UCSD-AML1 (cell line): ENCODE data around the gene C2.
"Not testable (repeated sequence)": the region's sequence is repeated elsewhere in the genome, so short reads cannot be mapped to it uniquely, and the experiment has no call there.

Experiments
- DNase-seq: peaks from one replicate; lab custom pipeline; 2025; ENCODE audit not compliant: unreplicated experiment; lab: John Stamatoyannopoulos, UW

C2 gene

DNA sequence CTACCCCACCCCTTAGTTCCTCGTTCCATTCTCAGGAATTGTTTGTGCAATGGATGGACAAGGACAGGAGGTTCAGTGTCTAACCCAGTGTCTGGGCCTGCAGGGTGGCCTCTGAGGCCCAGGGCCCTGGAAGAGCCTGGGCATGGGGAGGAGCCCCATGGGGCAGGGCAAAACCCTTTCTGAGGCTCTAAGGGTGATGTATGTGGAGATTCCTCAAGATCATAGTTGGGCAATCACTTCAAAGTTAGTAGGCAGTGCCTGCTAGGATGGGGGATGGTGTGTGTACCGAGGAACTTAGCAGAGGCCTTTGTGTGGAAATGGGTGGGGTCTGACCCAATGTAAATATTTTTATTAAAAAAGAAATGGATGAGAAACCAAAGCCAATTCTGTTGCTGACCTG, 6.7 kb upstream of the C2 start:
- no peak for DNase-seq

DNA sequence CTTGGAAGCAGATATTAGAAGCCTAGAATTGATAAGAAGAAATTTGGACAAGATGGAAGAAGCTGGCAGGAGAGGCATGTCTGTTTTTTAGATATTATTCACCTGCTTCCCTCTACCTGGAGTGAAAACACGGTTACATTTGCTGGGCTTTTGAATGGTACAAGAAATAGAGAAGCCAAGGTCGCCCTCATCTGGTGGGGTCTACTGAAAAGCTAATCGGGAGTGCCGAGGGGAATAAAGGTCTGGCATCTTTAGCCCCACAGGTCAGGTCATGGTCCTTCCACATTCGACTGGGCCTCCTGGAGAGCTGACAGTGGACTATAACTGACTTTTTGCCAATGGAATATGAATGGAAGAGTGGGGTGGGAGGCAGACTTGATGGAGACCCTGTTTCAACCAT, 4.6 kb upstream of the C2 start:
- no peak for DNase-seq

DNA sequence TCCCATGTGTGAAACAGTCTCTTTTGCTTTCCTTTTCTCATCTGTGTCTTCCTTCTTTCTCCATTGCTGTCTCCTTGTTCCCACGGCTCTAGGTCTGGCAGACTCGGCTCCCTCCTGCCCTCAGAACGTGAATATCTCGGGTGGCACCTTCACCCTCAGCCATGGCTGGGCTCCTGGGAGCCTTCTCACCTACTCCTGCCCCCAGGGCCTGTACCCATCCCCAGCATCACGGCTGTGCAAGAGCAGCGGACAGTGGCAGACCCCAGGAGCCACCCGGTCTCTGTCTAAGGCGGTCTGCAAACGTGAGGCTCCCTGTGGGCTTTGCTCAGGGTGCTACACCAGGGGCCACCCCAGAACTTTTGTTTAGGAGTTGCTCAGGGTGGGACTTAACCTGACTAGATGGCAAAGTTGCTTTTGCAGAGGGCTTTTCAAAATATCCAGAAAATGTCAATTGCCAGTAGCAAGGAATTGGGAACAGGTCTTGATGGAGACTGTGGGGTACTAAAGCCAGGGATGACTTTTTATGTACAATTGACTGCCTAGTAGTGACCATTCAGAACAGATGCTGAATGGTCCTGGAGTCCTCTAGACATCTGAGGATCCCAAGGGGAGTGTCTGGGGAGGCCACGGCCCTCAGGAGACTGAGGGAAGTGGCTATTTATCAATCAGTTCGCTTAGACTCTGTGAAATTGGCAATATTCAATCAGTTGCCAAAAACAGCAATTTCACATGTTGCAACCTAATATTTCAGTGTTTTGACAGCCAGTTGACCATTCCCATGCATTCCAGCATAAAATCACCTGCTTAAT, 550 bp downstream of the C2 start:
- no peak for DNase-seq

DNA sequence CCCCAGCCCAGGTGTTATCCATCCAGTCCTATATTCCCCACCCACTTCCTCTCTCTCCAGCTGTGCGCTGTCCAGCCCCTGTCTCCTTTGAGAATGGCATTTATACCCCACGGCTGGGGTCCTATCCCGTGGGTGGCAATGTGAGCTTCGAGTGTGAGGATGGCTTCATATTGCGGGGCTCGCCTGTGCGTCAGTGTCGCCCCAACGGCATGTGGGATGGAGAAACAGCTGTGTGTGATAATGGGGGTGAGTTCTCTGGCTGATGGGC, 1.1 kb downstream of the C2 start:
- DNase-seq, result no peak

DNA sequence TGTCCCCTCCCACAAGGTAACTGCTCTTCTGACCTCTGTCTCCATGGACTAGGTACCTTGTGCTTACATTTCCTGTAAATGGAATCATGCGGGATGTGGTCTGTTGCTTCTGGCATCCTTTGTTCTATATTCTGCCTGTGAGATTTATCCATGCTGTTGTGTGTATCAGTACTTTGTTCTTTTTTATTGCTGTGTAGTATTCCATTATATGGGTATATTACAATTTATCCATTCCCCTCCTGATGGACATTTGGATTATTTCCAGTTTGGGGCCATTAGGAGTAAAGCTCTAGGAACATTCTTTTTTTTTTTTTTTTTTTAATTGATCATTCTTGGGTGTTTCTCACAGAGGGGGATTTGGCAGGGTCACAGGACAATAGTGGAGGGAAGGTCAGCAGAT, 3.4 kb downstream of the C2 start:
- no peak for DNase-seq

DNA sequence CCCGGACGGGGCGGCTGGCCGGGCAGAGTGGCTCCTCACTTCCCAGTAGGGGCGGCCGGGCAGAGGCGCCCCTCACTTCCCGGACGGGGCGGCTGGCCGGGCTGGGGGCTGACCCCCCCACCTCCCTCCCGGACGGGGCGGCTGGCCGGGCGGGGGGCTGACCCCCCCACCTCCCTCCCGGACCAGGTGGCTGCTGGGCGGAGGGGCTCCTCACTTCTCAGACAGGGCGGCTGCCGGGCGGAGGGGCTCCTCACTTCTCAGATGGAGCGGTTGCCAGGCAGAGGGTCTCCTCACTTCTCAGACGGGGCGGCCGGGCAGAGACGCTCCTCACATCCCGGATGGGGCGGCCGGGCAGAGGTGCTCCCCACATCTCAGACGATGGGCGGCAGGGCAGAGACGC, 4.6 kb downstream of the C2 start:
- DNase-seq, result not testable (repeated sequence)

DNA sequence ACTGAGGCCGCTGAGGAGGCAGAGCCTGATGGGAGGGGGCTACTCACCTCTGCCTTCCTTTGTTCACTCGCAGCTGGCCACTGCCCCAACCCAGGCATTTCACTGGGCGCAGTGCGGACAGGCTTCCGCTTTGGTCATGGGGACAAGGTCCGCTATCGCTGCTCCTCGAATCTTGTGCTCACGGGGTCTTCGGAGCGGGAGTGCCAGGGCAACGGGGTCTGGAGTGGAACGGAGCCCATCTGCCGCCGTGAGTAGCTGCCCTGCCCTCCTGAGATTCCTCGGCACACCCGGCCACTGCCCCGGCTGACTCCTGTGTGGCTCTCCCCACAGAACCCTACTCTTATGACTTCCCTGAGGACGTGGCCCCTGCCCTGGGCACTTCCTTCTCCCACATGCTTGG, 6.0 kb downstream of the C2 start:
- DNase-seq, result no peak

DNA sequence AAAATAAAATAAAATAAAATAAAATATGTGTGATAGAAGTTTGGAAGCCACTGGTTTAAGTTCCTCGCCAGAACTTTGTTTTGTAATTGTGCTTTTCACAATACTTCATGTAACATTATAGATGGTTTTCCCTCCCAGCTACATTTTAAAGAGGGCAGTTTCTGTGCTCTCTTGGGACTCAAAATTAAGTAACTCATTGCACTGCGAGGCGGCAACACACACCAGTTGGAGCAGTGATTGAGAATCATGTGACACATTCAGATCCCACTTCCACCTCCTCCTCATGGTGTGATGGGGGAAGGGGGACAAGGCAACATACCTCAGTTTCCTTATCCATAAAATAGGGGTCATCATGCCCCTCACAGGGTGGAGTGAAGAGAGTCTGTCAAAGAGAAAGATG, 7.5 kb downstream of the C2 start:
- DNase-seq, result no peak

DNA sequence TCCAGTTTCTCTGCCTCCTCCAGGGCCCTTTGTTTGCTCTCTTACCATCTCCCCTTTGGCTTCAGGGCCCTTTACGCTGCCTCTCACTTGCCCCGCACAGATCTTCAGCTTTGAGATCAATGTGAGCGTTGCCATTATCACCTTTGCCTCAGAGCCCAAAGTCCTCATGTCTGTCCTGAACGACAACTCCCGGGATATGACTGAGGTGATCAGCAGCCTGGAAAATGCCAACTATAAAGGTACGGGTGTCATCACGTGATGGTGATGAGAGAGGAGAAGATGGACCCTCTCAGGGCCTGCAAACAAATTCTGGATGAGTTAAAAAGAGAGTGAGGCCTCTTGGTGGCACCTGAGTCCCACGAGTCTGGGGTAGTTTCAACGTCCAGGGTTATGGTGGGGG, 8.3 kb downstream of the C2 start:
- no peak for DNase-seq

DNA sequence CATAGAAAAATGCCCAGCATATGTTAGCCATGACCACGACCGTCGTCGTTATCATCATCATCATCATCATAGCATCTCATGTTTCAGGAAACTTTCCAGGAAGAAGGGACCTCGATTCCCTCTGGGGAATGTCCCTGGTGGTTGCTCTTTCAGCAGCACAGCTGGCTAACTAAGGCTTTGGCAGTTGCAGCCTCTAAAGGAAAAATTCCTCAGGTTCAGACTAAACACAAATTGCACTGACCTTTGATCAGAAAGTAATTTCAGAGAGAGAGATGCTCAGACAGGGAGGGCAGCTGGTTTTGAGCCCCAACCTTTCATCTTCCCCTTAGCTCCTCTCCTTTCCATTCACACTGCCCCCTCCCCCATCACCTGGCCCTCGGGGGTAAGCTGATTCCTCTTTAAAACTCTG, 12.7 kb downstream of the C2 start:
- no peak for DNase-seq

DNA sequence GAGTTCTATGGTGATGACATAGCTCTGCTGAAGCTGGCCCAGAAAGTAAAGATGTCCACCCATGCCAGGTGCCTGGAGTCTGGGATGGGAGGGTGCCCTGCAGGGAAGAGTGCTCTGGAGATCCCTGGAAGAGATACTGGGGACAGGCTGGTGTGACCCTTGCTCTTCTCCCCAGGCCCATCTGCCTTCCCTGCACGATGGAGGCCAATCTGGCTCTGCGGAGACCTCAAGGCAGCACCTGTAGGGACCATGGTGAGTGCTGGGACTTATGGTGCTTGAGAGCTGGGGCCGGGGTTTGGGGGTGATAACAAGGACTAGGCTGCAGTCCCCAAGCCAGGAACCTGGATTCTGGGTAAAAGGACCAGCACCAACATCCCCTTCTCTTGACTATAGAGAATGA, 16.2 kb downstream of the C2 start:
- DNase-seq, result no peak

DNA sequence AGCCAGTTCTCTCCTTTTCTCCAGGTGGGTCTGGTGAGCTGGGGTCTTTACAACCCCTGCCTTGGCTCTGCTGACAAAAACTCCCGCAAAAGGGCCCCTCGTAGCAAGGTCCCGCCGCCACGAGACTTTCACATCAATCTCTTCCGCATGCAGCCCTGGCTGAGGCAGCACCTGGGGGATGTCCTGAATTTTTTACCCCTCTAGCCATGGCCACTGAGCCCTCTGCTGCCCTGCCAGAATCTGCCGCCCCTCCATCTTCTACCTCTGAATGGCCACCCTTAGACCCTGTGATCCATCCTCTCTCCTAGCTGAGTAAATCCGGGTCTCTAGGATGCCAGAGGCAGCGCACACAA, 17.6 kb downstream of the C2 start:
- no peak for DNase-seq

DNA sequence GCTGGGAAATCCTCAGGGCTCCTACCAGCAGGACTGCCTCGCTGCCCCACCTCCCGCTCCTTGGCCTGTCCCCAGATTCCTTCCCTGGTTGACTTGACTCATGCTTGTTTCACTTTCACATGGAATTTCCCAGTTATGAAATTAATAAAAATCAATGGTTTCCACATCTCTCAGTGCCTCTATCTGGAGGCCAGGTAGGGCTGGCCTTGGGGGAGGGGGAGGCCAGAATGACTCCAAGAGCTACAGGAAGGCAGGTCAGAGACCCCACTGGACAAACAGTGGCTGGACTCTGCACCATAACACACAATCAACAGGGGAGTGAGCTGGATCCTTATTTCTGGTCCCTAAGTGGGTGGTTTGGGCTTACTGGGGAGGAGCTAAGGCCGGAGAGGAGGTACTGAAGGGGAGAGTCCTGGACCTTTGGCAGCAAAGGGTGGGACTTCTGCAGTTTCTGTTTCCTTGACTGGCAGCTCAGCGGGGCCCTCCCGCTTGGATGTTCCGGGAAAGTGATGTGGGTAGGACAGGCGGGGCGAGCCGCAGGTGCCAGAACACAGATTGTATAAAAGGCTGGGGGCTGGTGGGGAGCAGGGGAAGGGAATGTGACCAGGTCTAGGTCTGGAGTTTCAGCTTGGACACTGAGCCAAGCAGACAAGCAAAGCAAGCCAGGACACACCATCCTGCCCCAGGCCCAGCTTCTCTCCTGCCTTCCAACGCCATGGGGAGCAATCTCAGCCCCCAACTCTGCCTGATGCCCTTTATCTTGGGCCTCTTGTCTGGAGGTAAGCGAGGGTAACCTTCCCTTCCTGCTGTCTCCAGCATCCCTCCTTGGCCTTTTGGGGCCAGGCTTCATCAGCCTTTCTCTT, 18.2 kb downstream of the C2 start, which contains the start of gene CFB:
Gene CFB, plus strand, starts transcription at position 589 of the 863 bp plus-strand sequence. Its CDS starts 127 bp downstream, at position 716.
- DNase-seq, result no peak

DNA sequence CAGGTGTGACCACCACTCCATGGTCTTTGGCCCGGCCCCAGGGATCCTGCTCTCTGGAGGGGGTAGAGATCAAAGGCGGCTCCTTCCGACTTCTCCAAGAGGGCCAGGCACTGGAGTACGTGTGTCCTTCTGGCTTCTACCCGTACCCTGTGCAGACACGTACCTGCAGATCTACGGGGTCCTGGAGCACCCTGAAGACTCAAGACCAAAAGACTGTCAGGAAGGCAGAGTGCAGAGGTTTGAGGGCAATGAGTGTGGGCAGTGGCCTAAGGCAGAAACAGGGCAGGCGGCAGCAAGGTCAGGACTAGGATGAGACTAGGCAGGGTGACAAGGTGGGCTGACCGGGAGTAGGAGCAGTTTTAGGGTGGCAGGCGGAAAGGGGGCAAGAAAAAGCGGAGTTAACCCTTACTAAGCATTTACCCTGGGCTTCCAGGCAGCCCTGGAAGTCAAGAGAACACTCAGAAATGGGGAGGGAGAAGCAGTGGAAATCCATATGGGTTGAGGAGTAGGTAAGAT, 18.9 kb downstream of the C2 start:
- DNase-seq, result no peak

DNA sequence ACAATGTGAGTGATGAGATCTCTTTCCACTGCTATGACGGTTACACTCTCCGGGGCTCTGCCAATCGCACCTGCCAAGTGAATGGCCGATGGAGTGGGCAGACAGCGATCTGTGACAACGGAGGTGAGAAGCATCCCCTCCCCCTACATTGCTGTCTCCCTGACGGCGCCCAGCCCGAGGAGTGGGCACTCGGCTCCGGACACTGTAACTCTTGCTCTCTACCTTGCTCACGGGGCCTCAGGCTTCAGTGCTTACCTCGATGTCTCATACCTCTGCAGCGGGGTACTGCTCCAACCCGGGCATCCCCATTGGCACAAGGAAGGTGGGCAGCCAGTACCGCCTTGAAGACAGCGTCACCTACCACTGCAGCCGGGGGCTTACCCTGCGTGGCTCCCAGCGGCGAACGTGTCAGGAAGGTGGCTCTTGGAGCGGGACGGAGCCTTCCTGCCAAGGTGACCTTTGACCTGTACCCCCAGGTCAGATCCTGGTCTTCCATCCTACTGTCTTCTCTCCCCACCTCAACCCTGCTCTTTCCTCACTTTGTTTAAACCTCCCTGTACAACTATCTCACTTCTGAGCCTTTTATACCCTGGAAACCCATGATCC, 19.7 kb downstream of the C2 start:
- DNase-seq, result no peak

DNA sequence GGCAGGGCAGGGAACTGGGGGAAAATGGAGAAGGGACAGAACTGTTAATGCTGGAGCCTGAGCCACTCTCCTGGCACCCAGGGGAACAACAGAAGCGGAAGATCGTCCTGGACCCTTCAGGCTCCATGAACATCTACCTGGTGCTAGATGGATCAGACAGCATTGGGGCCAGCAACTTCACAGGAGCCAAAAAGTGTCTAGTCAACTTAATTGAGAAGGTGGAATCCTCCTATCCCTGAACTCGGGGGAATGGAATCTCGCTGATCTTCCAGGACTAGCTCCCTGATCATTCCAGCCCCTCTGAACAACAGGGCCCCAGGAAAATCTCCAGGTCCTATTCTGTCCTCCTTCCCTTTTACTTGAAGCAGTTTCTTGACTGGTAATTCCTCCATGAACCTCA, 20.3 kb downstream of the C2 start:
- no peak for DNase-seq

DNA sequence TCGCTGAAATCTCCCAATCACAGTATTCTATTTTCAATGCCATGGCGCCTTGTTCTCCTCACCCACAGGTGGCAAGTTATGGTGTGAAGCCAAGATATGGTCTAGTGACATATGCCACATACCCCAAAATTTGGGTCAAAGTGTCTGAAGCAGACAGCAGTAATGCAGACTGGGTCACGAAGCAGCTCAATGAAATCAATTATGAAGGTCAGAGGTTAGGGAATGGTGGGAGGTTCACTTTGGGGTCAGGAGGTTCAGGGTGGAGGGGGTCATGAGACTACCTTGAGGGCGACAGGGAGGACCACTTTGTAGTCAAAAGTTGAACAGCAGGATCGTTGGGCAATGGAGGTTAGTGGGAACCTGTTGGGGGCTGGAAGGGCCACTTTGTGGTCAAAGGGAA, 20.8 kb downstream of the C2 start:
- DNase-seq, result no peak

DNA sequence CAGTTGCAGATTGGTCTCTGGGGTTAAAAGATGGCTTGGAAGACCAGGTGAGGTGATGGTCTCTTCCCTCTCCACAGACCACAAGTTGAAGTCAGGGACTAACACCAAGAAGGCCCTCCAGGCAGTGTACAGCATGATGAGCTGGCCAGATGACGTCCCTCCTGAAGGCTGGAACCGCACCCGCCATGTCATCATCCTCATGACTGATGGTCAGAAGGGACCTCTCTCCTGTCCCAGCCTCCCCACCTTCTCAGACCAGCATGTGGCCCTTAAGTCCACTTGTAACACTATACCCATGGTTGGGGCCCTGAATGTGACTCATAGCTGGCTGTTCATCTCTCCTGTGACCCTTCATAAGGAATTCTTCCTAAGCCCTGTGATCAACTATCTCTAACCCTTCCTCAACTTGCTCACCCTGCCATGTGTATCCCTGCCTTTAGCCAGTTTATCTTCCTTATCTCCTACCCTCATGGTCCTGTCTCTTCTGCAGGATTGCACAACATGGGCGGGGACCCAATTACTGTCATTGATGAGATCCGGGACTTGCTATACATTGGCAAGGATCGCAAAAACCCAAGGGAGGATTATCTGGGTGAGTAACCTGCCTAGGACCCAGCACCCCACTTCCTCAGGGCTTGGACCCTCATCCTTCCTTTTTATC, 21.4 kb downstream of the C2 start:
- no peak for DNase-seq

DNA sequence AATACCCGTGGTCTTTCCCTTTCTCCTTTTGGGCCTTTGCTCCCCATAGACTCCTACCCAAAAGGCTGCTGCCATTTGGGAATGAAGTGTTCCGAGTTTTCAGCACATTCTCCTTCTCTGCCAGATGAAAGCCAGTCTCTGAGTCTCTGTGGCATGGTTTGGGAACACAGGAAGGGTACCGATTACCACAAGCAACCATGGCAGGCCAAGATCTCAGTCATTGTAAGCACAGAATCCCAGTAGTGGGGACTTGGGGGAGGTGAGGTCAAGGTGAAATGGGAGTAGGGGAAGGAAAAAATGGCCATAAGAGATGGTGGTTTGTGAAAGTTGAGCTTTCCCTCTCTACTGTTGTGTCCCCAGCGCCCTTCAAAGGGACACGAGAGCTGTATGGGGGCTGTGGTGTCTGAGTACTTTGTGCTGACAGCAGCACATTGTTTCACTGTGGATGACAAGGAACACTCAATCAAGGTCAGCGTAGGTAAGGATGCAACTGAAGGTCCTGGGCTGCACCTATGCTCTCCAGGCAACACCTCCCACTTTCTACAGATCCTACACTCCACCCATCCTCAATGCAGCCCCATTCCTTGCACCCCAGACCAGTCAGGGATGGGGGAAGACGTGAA, 22.5 kb downstream of the C2 start:
- DNase-seq, result no peak

DNA sequence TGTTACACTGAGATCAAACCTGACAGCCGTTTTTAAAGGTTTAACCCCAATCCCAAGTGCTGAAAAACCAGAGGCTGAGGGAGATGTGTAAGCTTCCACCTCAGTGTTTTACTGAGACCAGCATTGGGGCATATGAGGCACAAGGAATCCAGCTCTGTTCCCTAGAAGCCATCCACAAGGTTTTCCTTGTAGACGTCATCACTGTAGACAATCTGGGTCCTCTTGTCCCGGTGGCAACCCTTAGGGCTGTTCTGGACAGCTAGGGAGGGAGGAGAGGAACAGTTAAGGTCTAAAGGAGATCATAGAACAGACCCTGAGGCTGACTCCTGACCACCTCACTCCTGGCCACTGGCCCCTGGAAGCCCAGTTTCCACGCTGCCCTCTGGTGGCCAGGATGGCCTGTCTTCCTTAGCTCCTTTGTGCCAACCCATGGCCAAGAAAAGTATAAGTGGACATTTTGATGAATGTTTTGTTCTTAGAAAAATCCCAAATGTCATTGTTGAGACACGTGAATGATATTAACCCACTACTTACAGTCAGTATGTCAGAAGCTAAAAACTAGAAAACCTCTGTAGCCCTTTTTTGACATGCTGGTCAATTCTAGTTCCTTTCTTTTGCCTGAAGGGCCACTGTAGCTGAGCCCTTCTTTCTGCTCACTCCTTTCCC, 24.8 kb downstream of the C2 start:
- peak; percentile 39 for DNase-seq

DNA sequence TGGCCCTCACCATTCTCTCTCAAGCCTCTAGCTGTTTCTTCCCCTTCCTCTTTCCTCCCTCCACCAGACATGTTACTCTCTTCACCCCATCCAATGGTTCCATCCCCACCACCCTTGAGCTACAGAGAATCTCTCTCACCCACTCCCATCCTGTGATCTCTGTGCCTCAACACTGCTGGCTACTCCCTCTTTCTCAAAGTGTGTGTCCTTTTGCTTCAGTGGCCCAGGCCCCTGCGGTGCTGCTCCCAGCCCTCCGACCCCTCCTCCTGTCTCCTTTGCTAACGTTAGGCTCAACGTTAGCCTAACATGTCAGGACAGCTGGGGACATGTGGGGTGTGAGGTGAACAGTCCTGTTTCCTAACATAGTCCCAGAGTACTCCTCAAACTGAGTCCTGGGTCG, 25.4 kb downstream of the C2 start:
- DNase-seq, result no peak
